ENCODE data around the gene CACHD1. TPM values are rescaled to one million over a fixed set of nuclear protein-coding genes. Genes with fewer than 3 reads are reported as not detected.

CACHD1 gene
- total and polyA plus RNA-seq, 12 donors = 0.87 to 4.2 (median 2.4) TPM

DNA sequence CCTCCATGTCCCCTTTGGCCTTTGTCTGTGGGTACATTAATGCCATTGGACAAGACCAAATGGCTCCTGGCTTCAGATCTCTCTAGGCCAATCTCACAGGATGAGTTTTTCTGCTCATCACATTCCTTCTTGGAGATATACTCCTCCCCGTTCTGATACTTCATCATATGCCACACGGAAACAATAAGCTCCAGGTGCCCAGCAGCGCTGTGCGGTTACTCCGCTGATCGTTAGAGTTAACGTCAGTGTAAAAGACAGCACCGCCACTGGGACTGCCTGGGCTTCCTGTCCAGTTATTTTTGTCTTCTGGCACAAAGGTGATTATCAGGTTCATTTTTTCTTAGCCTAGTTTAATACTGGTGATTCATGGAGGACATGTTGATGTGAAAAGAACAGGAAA, 22.5 kb downstream of the CACHD1 start:
- no peak for TF ChIP-seq CTCF (IDR thresholded peaks at IDR 0.05)
- Histone ChIP-seq H3K4me3 (no peak overlapping the region), H3K36me3 (no peaks in the 10 kb centered on the region), H3K27ac (no peak overlapping the region), H3K4me1 (peaks cover 0 to 26% (median 0%) of the 10 kb centered on the region in 9 donors), H3K27me3 (no peaks in the 10 kb centered on the region), H3K9me3 (no peaks in the 10 kb centered on the region)
- ATAC-seq (no peak), DNase-seq (no peak)
- 70 to 77% methylated on average over 8 of the region's 8 CpGs for WGBS, 2 donors
- intact Hi-C loops (cut with DNase I) = no loop called here

- ATAC-seq (no peak), DNase-seq (no peak)
- Histone ChIP-seq H3K27me3 (no peaks in the 10 kb centered on the region), H3K9me3 (no peaks in the 10 kb centered on the region), H3K4me3 (no peak overlapping the region), H3K4me1 (peaks cover 0 to 29% (median 0%) of the 10 kb centered on the region in 9 donors), H3K36me3 (no peaks in the 10 kb centered on the region), H3K27ac (no peak overlapping the region)
- no peak for TF ChIP-seq CTCF (IDR thresholded peaks at IDR 0.05)
- 89 to 91% methylated on average over 6 of the region's 6 CpGs for WGBS, 2 donors
- intact Hi-C loops (cut with DNase I) = no loop called here
Observed at GRCh38 chr1:64493831-64494230, 23.9 kb downstream of the CACHD1 start.

GRCh38 chr1:64494659-64495058, 24.7 kb downstream of the CACHD1 start:
- H3K27ac ChIP-seq = no peak overlapping the region
- TF ChIP-seq CTCF (IDR thresholded peaks at IDR 0.05) = no peak
- H3K27me3 ChIP-seq = no peaks in the 10 kb centered on the region
- H3K4me3 ChIP-seq = no peak overlapping the region
- 45 to 52% methylated on average over 2 of the region's 2 CpGs for WGBS, 2 donors
- DNase-seq = no peak
- intact Hi-C loops (cut with DNase I) = no loop called here
- H3K4me1 ChIP-seq = peaks cover 0 to 26% (median 0%) of the 10 kb centered on the region in 9 donors
- ATAC-seq = no peak
- no peaks in the 10 kb centered on the region for H3K9me3 ChIP-seq
- no peaks in the 10 kb centered on the region for H3K36me3 ChIP-seq

DNA sequence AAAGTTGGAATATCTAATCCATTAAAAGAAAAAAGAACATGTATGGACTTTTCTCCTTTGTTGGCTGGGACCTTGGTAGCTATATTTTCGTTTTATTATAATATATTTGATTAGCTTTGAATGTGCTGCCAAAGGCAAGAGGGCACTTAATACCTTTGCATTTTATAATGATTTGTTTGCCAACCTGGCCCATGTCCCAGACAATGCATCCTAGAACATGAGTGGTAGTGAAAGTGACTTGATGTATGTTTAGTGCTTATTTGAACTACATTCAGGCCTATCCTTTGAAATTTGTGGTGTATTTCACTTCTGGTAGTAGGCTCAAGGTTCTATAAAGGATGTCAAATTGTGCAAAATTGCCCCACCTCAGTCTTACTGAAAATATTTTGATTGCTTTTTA, 25.9 kb downstream of the CACHD1 start:
- Histone ChIP-seq H3K4me3 (no peak overlapping the region), H3K27me3 (no peaks in the 10 kb centered on the region), H3K9me3 (no peaks in the 10 kb centered on the region), H3K27ac (no peak overlapping the region), H3K4me1 (peaks cover 0 to 17% (median 0%) of the 10 kb centered on the region in 9 donors), H3K36me3 (no peaks in the 10 kb centered on the region)
- no peak for TF ChIP-seq CTCF (IDR thresholded peaks at IDR 0.05)
- 56 to 59% methylated on average over 1 of the region's 1 CpG for WGBS, 2 donors
- no peak for DNase-seq
- no peak for ATAC-seq
- intact Hi-C loops (cut with DNase I) = no loop called here
